GM13977 (cell line): ENCODE data around the gene NPSR1.

Experiments used
- DNase-seq: peaks from one replicate; pipeline ENCODE4 v3.0.0; 2012; ENCODE audit warnings: low spot score
- CTCF ChIP-seq: IDR thresholded peaks from 2 replicates; pipeline ENCODE4 v1.5.1; 2012; ENCODE audit warnings: mild to moderate bottlenecking, control low read depth; ENCODE audit not compliant: insufficient read depth; ENCODE audit errors: extremely low read depth, missing control alignments
- in situ Hi-C: fragments of 300-500 bp; cut with MboI; formaldehyde crosslinking; loops from one replicate; pipeline ENCODE4 v1.12.0; 2022; ENCODE audit warnings: low sequenced_read_pairs, low pct_unique_long_range_greater_than_20kb, mixed read lengths, inconsistent platforms; ENCODE audit not compliant: unreplicated experiment

Gene NPSR1

GRCh38 chr7:34734771-34735170 lies 76.8 kb downstream of the NPSR1 start:
- TF ChIP-seq CTCF = no peak
- in situ Hi-C loops = no loop called here
- no peak for DNase-seq

- in situ Hi-C loops = no loop called here
- TF ChIP-seq CTCF = no peak
- DNase-seq = no peak
Observed at GRCh38 chr7:34735526-34735925, 77.5 kb downstream of the NPSR1 start.

GRCh38 chr7:34739651-34740300 lies 81.8 kb downstream of the NPSR1 start:
- no peak for TF ChIP-seq CTCF
- in situ Hi-C loops = no loop called here
- DNase-seq = no peak

- no peak for TF ChIP-seq CTCF
- DNase-seq = no peak
- in situ Hi-C loops = no loop called here
Observed at GRCh38 chr7:34740840-34741239, 82.8 kb downstream of the NPSR1 start.

- in situ Hi-C loops = no loop called here
- DNase-seq = no peak
- no peak for TF ChIP-seq CTCF
Observed at GRCh38 chr7:34747176-34747781, 89.3 kb downstream of the NPSR1 start.

- no peak for TF ChIP-seq CTCF
- DNase-seq = no peak
- in situ Hi-C loops = no loop called here
Observed at GRCh38 chr7:34747867-34748727, 90.1 kb downstream of the NPSR1 start.
